Mesenchymal stem cell (in vitro differentiated cells and primary cell): ENCODE results near the gene PCDHB3.
"Not testable (repeated sequence)": the region's sequence is repeated elsewhere in the genome, so short reads cannot be mapped to it uniquely, and the experiment has no call there.

ENCODE experiments used
- DNase-seq: peaks from one replicate; pipeline ENCODE4 v3.0.0-alpha.2; 2013
- H2AFZ ChIP-seq: one replicate; pipeline ENCODE4 v1.6.1; 2013; ENCODE audit warnings: low read depth, mild to moderate bottlenecking, control low read depth, inconsistent platforms, low read length, moderate library complexity
- H2AK5ac ChIP-seq: 2 replicates; pipeline ENCODE4 v1.6.1; 2013; ENCODE audit warnings: low read length, moderate library complexity, mild to moderate bottlenecking, inconsistent platforms; ENCODE audit not compliant: severe bottlenecking
- H2BK120ac ChIP-seq: one replicate; pipeline ENCODE4 v1.6.1; 2013; ENCODE audit warnings: low read depth, mild to moderate bottlenecking, inconsistent platforms, low read length, moderate library complexity
- H2BK12ac ChIP-seq, 2 experiments: one replicate each; pipeline ENCODE4 v1.6.1; 2013; ENCODE audit warnings: inconsistent platforms in 2 of 2, low read length in 2 of 2, mild to moderate bottlenecking in 2 of 2, moderate library complexity in 2 of 2, control low read depth in 1 of 2
- H2BK15ac ChIP-seq: one replicate; pipeline ENCODE4 v1.6.1; 2013; ENCODE audit warnings: mild to moderate bottlenecking, low read depth, inconsistent platforms; ENCODE audit not compliant: poor library complexity, severe bottlenecking
- H2BK5ac ChIP-seq: 2 replicates; pipeline ENCODE4 v1.6.1; 2013; ENCODE audit warnings: low read depth, mild to moderate bottlenecking, low read length, control low read depth, inconsistent platforms; ENCODE audit not compliant: poor library complexity, severe bottlenecking
- H3K14ac ChIP-seq, 2 experiments: one replicate each; pipeline ENCODE4 v1.6.1; 2013; ENCODE audit warnings: inconsistent platforms in 2 of 2, low read length in 2 of 2, control low read depth in 1 of 2, mild to moderate bottlenecking in 1 of 2, moderate library complexity in 1 of 2
- H3K18ac ChIP-seq, 2 experiments: one replicate each; pipeline ENCODE4 v1.6.1; 2013; ENCODE audit warnings: inconsistent platforms in 2 of 2, low read length in 2 of 2, control low read depth in 1 of 2, low read depth in 1 of 2, mild to moderate bottlenecking in 1 of 2
- H3K23ac ChIP-seq, 2 experiments: one replicate each; pipeline ENCODE4 v1.6.1; 2013; ENCODE audit warnings: inconsistent platforms in 2 of 2, low read length in 2 of 2, mild to moderate bottlenecking in 2 of 2, moderate library complexity in 2 of 2, control low read depth in 1 of 2
- H3K27ac ChIP-seq: 2 replicates; pipeline ENCODE4 v1.5.1; 2013; ENCODE audit warnings: mild to moderate bottlenecking, moderate library complexity, low read length, control low read depth, inconsistent platforms; ENCODE audit not compliant: poor library complexity, severe bottlenecking
- H3K27me3 ChIP-seq, 2 experiments: 2 replicates each; pipeline versions ENCODE4 v1.6.1 to v1.7.0; 2013; ENCODE audit warnings: low read length in 2 of 2, mild to moderate bottlenecking in 2 of 2, moderate library complexity in 2 of 2, control low read depth in 1 of 2, inconsistent platforms in 1 of 2; ENCODE audit not compliant: control insufficient read depth in 1 of 2, insufficient read depth in 1 of 2
- H3K36me3 ChIP-seq, 2 experiments: 2 replicates each; pipeline versions ENCODE4 v1.6.1 to v1.7.0; 2013; ENCODE audit warnings: low read length in 2 of 2, control low read depth in 1 of 2, inconsistent platforms in 1 of 2, low read depth in 1 of 2, mild to moderate bottlenecking in 1 of 2; ENCODE audit not compliant: insufficient read depth in 2 of 2, control insufficient read depth in 1 of 2
- H3K4ac ChIP-seq, 2 experiments: one replicate each; pipeline ENCODE4 v1.6.1; 2013; ENCODE audit warnings: inconsistent platforms in 2 of 2, low read length in 2 of 2, mild to moderate bottlenecking in 2 of 2, moderate library complexity in 2 of 2, control low read depth in 1 of 2, low read depth in 1 of 2
- H3K4me1 ChIP-seq: 2 replicates; pipeline ENCODE4 v1.6.1; 2013; ENCODE audit warnings: low read depth, low read length, control low read depth; ENCODE audit not compliant: control insufficient read depth, insufficient read depth
- H3K4me2 ChIP-seq: 2 replicates; pipeline ENCODE4 v1.6.1; 2013; ENCODE audit warnings: low read length, mild to moderate bottlenecking, inconsistent platforms; ENCODE audit not compliant: poor library complexity, severe bottlenecking
- H3K4me3 ChIP-seq, 2 experiments: 2 replicates each; pipeline versions ENCODE4 v1.5.1 to v1.7.0; 2013; ENCODE audit warnings: low read length in 2 of 2, mild to moderate bottlenecking in 2 of 2, control low read depth in 1 of 2, low read depth in 1 of 2; ENCODE audit not compliant: insufficient read depth in 1 of 2
- H3K79me1 ChIP-seq: replicated peaks from 2 replicates; pipeline ENCODE4 v1.6.1; 2013; ENCODE audit warnings: mild to moderate bottlenecking, control low read depth, low read length, inconsistent platforms; ENCODE audit not compliant: poor library complexity, severe bottlenecking
- H3K9ac ChIP-seq: 2 replicates; pipeline ENCODE4 v1.7.0; 2013; ENCODE audit warnings: mild to moderate bottlenecking, low read length, moderate library complexity
- H3K9me3 ChIP-seq: 2 replicates; pipeline ENCODE4 v1.7.0; 2013; ENCODE audit warnings: mild to moderate bottlenecking, low read length; ENCODE audit not compliant: control insufficient read depth
- H4K8ac ChIP-seq: one replicate; pipeline ENCODE4 v1.6.1; 2013; ENCODE audit warnings: inconsistent platforms, mild to moderate bottlenecking, low read length, moderate library complexity
- H4K91ac ChIP-seq: one replicate; pipeline ENCODE4 v1.6.1; 2013; ENCODE audit warnings: mild to moderate bottlenecking, low read length, inconsistent platforms
- WGBS: methylation state at CpG from one replicate; pipeline ENCODE4 v1.1.7; 2013; ENCODE audit warnings: mixed read lengths; 5-methylcytosine and 5-hydroxymethylcytosine counted together

The PCDHB3 gene

DNA sequence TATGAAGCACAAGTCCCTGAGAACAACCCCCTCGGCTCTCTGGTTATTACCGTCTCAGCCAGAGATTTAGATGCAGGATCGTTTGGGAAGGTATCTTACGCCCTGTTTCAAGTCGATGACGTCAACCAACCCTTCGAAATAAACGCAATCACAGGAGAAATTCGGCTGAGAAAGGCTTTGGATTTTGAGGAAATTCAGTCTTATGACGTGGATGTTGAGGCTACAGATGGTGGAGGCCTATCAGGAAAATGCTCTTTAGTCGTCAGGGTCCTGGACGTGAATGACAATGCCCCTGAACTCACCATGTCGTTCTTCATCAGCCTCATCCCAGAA, 50.7 kb downstream of the PCDHB3 start:
- Histone ChIP-seq H3K4me3 (no peak overlapping the region), H3K18ac (no peak overlapping the region), H2BK120ac (no peak overlapping the region), H2AFZ (no peak overlapping the region), H3K23ac (no peak overlapping the region), H4K91ac (no peak overlapping the region), H2BK15ac (no peak overlapping the region), H3K27me3 (no peaks in the 10 kb centered on the region), H3K36me3 (no peaks in the 10 kb centered on the region), H2AK5ac (no peak overlapping the region), H3K9me3 (peaks cover 65% of the 10 kb centered on the region), H3K4me1 (no peaks in the 10 kb centered on the region), H3K4ac (no peak overlapping the region), H3K27ac (no peak overlapping the region), H3K79me1 (no peaks in the 10 kb centered on the region), H4K8ac (no peak overlapping the region), H2BK5ac (no peak overlapping the region), H3K4me2 (no peak overlapping the region), H2BK12ac (no peak overlapping the region), H3K9ac (no peak overlapping the region), H3K14ac (no peak overlapping the region)
- no peak for DNase-seq
- 89% methylated on average over 13 of the region's 13 CpGs for WGBS

GRCh38 chr5:141151632-141152031, 51.4 kb downstream of the PCDHB3 start:
- not testable (repeated sequence) for H3K4me1 ChIP-seq, H3K27me3 ChIP-seq, H3K36me3 ChIP-seq, H2BK15ac ChIP-seq, H3K4ac ChIP-seq, H2BK120ac ChIP-seq, H3K9ac ChIP-seq, H2AFZ ChIP-seq, H2AK5ac ChIP-seq, H3K79me1 ChIP-seq, H2BK5ac ChIP-seq, H3K14ac ChIP-seq, H3K4me3 ChIP-seq, DNase-seq, H2BK12ac ChIP-seq, H3K23ac ChIP-seq, H3K4me2 ChIP-seq, H4K91ac ChIP-seq, H3K18ac ChIP-seq, H3K27ac ChIP-seq, H4K8ac ChIP-seq
- 98% methylated on average over 26 of the region's 41 CpGs for WGBS
- H3K9me3 ChIP-seq = peaks cover 68% of the 10 kb centered on the region

- H2BK15ac ChIP-seq, H2BK12ac ChIP-seq, H2BK5ac ChIP-seq, H3K36me3 ChIP-seq, H4K91ac ChIP-seq, H3K4me2 ChIP-seq, H3K18ac ChIP-seq, H3K14ac ChIP-seq, H2BK120ac ChIP-seq, H3K79me1 ChIP-seq, DNase-seq, H3K9ac ChIP-seq, H2AK5ac ChIP-seq, H3K4ac ChIP-seq, H3K4me1 ChIP-seq, H3K23ac ChIP-seq, H3K4me3 ChIP-seq, H3K27ac ChIP-seq, H4K8ac ChIP-seq, H2AFZ ChIP-seq, H3K27me3 ChIP-seq: not testable (repeated sequence)
- 96% methylated on average over 32 of the region's 36 CpGs for WGBS
- H3K9me3 ChIP-seq = peaks cover 70% of the 10 kb centered on the region
These were observed 51.8 kb downstream of the PCDHB3 start for GRCh38 chr5:141152096-141152495.
